Left cardiac atrium (tissue), 4 donors: ENCODE data around the gene CELSR3. TPM values are rescaled to one million over a fixed set of nuclear protein-coding genes. Genes with fewer than 3 reads are reported as not detected.

Source experiments
- ATAC-seq, 2 donors: fragments of 200-7000 bp; cut with Tn5 transposase; one replicate each; pipeline ENCODE4 v1.9.1; 2020; ENCODE audit warnings: mild to moderate bottlenecking in 2 of 2, moderate library complexity in 2 of 2
- DNase-seq: peaks from one replicate; pipeline ENCODE4 v3.0.0-alpha.2; 2020
- intact Hi-C, 2 donors: fragments of 100-400 bp; cut with DNase I; formaldehyde crosslinking; loops; one replicate each; pipeline versions ENCODE4 v1.14.1 to v1.15.1; 2022 to 2023
- long read RNA-seq: library from polyadenylated mRNA; unstranded; transcript quantifications from one replicate; pipeline ENCODE4 v2.0.0, GENCODE V29; 2021
- total RNA-seq, 2 donors: library from RNA; stranded (reverse); fragmentation: NEBNext Ultra II Directional; extraction: Animal tissue kit (Norgen Biotek cat#: 25700); gene quantifications; one replicate each; pipeline ENCODE4 v1.2.1, GENCODE V29; 2021
- donor health status: DM: no; HTN: yes; CAD: no.
- donor health status: DM: no; HTN: yes; CAD: no; lungs with severe emphysema.
- donor health status: DM: yes; HTN: yes; CAD: no.
- donor health status: Dilated cardiomyopathy.

Gene CELSR3
- total RNA-seq, result under 1 TPM; 0.24 to 0.39 TPM
- long read RNA-seq, result 0 reads

- intact Hi-C loops, result no loop called here
- DNase-seq (peak; percentile 79), ATAC-seq (peak; percentile 58 to 69)
Measured at GRCh38 chr3:48662753-48663488, at the start of gene CELSR3. CELSR3 (minus strand) TSS chr3:48662886; CDS start chr3:48662634, 252 bp downstream.

- intact Hi-C loops, result no loop called here
- DNase-seq (no peak), ATAC-seq (no peak)
Measured at GRCh38 chr3:48711727-48712126, 49.0 kb upstream of the CELSR3 start.

GRCh38 chr3:48709051-48709461 is 46.4 kb upstream of the CELSR3 start:
- intact Hi-C loops, result no loop called here
- ATAC-seq, result peak in 1 of 2 donors; percentile 45
- no peak for DNase-seq

GRCh38 chr3:48708481-48708889 is 45.8 kb upstream of the CELSR3 start:
- ATAC-seq, result no peak
- intact Hi-C loops, result no loop called here
- no peak for DNase-seq

- no peak for ATAC-seq
- no peak for DNase-seq
- intact Hi-C loops, result no loop called here
Measured at GRCh38 chr3:48707157-48707556, 44.5 kb upstream of the CELSR3 start.

GRCh38 chr3:48702320-48702920 is 39.7 kb upstream of the CELSR3 start:
- DNase-seq (no peak), ATAC-seq (no peak)

GRCh38 chr3:48700731-48701405 is 38.2 kb upstream of the CELSR3 start:
- intact Hi-C loops, result no loop called here
- ATAC-seq (no peak), DNase-seq (no peak)

More at GRCh38 chr3:48702320-48702920, 39.7 kb upstream of the CELSR3 start:
- intact Hi-C loops, result no loop called here

- ATAC-seq (no peak), DNase-seq (no peak)
- intact Hi-C loops, result no loop called here
Measured at GRCh38 chr3:48698891-48699290, 36.2 kb upstream of the CELSR3 start.

- DNase-seq, result no peak
- no peak for ATAC-seq
- intact Hi-C loops, result no loop called here
Measured at GRCh38 chr3:48697952-48698351, 35.3 kb upstream of the CELSR3 start.

GRCh38 chr3:48696601-48697000 is 33.9 kb upstream of the CELSR3 start:
- no peak for ATAC-seq
- DNase-seq, result no peak
- intact Hi-C loops, result no loop called here

- ATAC-seq (no peak), DNase-seq (no peak)
- intact Hi-C loops, result no loop called here
Measured at GRCh38 chr3:48696156-48696555, 33.5 kb upstream of the CELSR3 start.

- peak; percentile 62 to 84 for ATAC-seq
- intact Hi-C loops, result no loop called here
Measured at GRCh38 chr3:48695393-48695753, 32.7 kb upstream of the CELSR3 start.

GRCh38 chr3:48694610-48695392 is 32.1 kb upstream of the CELSR3 start:
- peak; percentile 94 to 95 for ATAC-seq
- DNase-seq, result peak; percentile 86
- intact Hi-C loops, result no loop called here

More at GRCh38 chr3:48695393-48695753, 32.7 kb upstream of the CELSR3 start:
- peak; percentile 74 for DNase-seq

GRCh38 chr3:48693826-48694225 is 31.1 kb upstream of the CELSR3 start:
- ATAC-seq (no peak), DNase-seq (no peak)
- intact Hi-C loops, result no loop called here

GRCh38 chr3:48692551-48692950 is 29.9 kb upstream of the CELSR3 start:
- no peak for DNase-seq
- intact Hi-C loops, result no loop called here
- ATAC-seq, result no peak

GRCh38 chr3:48690846-48691458 is 28.3 kb upstream of the CELSR3 start:
- intact Hi-C loops, result no loop called here
- ATAC-seq (no peak), DNase-seq (no peak)

GRCh38 chr3:48689384-48689783 is 26.7 kb upstream of the CELSR3 start:
- intact Hi-C loops, result no loop called here
- no peak for DNase-seq
- no peak for ATAC-seq

GRCh38 chr3:48688737-48689075 is 26.0 kb upstream of the CELSR3 start:
- DNase-seq (no peak), ATAC-seq (no peak)
- intact Hi-C loops, result no loop called here

- ATAC-seq, result no peak
- intact Hi-C loops, result no loop called here
- no peak for DNase-seq
Measured at GRCh38 chr3:48688032-48688736, 25.5 kb upstream of the CELSR3 start.
